Endometrium (tissue), 2 donors: Measurements from ENCODE around the gene ZBTB17.
"Not testable (repeated sequence)": the region's sequence is repeated elsewhere in the genome, so short reads cannot be mapped to it uniquely, and the experiment has no call there.

Experiments used
- FAIRE-seq: peaks from 2 replicates; lab custom pipeline; 2012; peaks lifted over from hg19 to GRCh38; lab: Jason Lieb, UNC
- donor health status: control.
- donor health status: control.

The ZBTB17 gene

DNA sequence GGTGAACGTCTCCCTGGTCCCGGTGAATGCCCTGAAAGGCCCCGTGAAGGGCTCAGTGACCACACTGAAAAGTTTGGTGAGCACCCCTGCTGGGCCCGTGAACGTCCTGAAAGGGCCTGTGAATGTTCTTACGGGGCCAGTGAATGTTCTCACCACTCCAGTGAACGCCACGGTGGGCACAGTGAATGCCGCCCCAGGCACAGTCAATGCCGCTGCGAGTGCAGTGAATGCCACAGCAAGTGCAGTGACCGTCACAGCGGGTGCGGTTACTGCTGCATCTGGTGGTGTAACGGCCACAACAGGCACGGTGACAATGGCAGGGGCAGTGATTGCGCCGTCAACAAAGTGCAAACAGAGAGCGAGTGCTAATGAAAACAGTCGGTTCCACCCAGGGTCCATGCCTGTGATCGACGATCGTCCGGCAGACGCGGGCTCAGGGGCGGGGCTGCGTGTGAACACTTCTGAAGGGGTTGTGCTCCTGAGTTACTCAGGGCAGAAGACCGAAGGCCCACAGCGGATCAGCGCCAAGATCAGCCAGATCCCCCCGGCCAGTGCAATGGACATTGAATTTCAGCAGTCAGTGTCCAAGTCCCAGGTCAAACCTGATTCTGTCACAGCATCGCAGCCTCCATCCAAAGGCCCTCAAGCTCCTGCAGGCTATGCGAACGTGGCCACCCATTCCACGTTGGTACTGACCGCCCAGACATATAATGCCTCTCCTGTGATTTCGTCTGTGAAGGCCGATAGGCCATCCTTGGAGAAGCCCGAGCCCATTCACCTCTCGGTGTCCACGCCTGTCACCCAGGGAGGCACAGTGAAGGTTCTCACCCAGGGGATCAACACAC lies 41.5 kb downstream of the ZBTB17 start:
- FAIRE-seq, result no peak

- FAIRE-seq, result no peak
These were observed 42.2 kb downstream of the ZBTB17 start for GRCh38 chr1:15933684-15934083.

DNA sequence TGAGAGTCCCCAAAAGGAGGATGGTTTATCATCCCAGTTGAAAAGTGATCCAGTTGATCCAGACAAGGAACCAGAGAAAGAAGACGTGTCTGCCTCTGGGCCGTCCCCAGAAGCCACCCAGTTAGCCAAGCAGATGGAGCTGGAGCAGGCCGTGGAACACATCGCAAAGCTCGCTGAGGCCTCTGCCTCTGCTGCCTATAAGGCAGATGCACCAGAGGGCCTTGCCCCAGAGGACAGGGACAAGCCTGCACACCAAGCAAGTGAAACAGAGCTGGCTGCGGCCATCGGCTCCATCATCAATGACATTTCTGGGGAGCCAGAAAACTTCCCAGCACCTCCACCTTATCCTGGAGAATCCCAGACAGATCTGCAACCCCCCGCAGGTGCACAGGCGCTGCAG lies 43.3 kb downstream of the ZBTB17 start:
- no peak for FAIRE-seq

- no peak for FAIRE-seq
These were observed 44.0 kb downstream of the ZBTB17 start for GRCh38 chr1:15931884-15932283.

GRCh38 chr1:15931401-15931800 lies 44.5 kb downstream of the ZBTB17 start:
- no peak for FAIRE-seq

DNA sequence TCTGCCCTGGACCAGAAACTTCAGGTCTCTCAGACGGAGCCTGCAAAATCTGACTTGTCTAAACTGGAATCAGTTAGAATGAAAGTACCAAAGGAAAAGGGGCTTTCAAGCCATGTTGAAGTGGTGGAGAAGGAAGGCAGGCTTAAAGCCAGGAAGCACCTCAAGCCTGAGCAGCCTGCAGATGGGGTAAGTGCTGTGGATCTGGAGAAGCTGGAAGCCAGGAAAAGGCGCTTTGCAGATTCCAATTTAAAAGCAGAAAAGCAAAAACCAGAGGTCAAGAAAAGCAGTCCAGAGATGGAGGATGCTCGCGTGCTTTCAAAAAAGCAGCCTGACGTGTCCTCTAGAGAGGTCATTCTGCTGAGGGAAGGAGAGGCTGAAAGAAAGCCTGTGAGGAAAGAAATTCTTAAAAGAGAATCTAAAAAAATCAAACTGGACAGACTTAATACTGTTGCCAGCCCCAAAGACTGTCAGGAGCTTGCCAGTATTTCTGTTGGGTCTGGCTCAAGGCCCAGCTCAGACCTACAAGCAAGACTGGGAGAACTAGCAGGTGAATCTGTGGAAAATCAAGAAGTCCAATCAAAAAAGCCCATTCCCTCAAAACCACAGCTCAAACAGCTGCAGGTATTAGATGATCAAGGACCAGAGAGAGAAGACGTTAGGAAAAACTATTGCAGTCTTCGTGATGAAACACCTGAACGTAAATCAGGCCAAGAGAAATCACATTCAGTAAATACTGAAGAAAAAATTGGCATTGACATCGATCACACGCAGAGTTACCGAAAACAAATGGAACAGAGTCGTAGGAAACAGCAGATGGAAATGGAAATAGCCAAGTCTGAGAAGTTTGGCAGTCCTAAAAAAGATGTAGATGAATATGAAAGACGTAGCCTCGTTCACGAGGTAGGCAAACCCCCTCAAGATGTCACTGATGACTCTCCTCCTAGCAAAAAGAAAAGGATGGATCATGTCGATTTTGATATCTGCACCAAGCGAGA lies 46.6 kb downstream of the ZBTB17 start:
- FAIRE-seq, result no peak

DNA sequence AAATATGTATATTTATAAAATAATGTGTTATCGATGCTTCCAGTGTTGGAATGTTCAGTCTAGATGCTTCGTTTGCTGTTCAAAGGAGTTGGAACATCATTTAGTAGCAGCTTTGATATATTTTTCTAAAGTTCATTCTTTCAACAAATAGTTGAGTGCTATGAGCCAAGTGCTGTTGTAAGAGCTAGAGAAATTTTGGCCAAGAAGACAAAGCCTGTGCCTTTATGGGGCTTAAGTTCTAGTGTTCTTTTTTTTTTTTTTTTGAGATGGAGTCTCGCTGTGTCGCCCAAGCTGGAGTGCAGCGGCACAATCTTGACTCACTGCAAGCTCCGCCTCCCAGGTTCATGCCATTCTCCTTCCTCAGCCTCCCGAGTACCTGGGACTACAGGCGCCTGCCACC lies 49.5 kb downstream of the ZBTB17 start:
- not testable (repeated sequence) for FAIRE-seq

DNA sequence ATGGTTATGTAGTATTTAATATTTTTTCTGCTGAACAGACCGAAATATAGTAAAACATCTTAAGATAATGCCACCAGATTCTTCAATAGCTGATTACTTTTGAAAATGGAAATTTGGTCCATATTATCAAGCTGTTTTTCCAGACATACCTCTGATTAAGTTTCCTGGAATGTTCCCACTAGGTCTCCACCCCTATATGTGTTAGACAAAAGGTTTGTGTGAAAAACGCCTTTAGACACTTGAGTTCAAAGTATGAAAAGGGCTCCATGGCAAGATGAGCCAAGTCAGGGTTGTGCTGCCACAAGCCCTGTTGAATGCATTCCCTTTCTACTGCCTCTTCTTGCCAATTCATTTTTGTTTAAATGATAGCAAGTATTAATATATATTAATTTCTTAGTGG lies 52.7 kb downstream of the ZBTB17 start:
- no peak for FAIRE-seq

- peak; percentile 8 for FAIRE-seq
These were observed 56.8 kb downstream of the ZBTB17 start for GRCh38 chr1:15918962-15919715.

GRCh38 chr1:15916916-15917315 lies 59.0 kb downstream of the ZBTB17 start:
- FAIRE-seq, result no peak

GRCh38 chr1:15916417-15916816 lies 59.5 kb downstream of the ZBTB17 start:
- no peak for FAIRE-seq

- FAIRE-seq, result no peak
These were observed 59.9 kb downstream of the ZBTB17 start for GRCh38 chr1:15915991-15916390.

DNA sequence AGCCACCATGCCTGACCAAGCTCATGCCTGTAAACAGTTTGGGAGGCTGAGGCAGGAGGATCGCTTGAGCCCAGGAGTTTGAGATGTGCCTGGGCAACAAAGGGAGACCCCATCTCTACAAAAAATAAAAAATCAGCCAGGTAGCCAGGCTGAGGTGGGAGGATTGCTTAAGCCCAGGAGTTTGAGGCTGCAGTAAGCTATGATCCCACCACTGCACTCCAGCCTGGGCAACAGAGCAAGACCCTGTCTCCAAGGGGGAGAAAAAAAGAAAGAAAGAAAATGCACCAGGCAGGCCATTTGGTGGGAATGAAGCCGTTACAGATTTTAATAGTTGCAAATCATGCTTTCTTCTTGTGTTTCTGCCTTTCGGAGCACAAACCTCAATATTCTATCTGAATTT lies 62.3 kb downstream of the ZBTB17 start:
- FAIRE-seq, result not testable (repeated sequence)

- FAIRE-seq, result no peak
These were observed 64.0 kb downstream of the ZBTB17 start for GRCh38 chr1:15911927-15912326.

DNA sequence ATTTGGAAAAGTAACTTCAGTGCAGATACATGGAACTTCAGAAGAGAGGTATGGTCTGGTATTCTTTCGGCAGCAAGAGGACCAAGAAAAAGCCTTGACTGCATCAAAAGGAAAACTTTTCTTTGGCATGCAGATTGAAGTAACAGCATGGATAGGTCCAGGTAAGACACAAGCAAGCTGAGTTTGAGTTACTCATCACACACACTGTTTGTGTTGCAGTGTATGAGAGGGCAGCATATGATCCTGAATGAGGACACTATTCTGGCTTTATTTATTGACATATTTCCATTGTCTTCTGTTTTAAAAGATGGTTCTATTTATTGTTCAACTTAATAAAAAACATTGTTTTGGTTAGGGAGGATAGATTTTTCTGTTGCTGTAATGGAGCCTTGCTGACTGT lies 64.8 kb downstream of the ZBTB17 start:
- FAIRE-seq, result no peak

DNA sequence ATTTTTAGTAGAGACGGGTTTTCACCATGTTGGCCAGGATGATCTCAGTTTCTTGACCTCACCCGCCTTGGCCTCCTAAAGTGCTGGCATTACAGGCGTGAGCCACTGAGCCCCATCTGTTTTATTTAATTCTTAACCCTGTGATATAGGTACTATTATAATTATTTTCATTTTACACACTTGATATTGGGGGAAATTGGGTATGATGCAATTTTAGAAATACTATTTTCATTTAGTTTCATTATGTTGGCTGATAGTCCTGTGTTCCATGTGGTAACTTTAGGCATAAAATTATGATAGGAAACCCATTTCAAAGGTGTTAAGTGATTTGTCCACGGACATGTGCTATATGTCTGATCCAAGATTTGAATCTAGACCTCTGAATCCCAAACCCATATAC lies 67.3 kb downstream of the ZBTB17 start:
- FAIRE-seq, result no peak

DNA sequence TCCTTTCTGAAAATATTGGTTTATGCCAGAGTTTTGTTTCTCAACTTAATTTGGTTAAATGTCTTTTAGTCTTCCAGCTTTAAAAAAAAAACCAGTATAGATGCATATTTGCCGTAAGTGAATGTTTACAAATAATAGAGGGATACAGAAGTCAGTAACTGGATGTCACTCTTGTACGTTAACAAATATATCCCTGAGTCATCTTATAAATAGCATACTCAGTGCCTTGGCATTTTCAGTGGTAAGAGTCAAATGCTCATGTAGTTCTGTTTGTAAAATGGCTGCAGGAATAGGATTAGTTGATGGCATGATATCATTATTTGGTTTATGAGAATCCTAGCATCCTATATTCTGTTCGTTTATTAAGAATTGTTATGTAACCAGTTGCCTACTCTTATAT lies 73.0 kb downstream of the ZBTB17 start:
- no peak for FAIRE-seq

- FAIRE-seq, result no peak
These were observed 75.1 kb downstream of the ZBTB17 start for GRCh38 chr1:15900662-15901279.

GRCh38 chr1:15899266-15899665 lies 76.6 kb downstream of the ZBTB17 start:
- no peak for FAIRE-seq

- not testable (repeated sequence) for FAIRE-seq
These were observed 78.9 kb downstream of the ZBTB17 start for GRCh38 chr1:15896841-15897610.

DNA sequence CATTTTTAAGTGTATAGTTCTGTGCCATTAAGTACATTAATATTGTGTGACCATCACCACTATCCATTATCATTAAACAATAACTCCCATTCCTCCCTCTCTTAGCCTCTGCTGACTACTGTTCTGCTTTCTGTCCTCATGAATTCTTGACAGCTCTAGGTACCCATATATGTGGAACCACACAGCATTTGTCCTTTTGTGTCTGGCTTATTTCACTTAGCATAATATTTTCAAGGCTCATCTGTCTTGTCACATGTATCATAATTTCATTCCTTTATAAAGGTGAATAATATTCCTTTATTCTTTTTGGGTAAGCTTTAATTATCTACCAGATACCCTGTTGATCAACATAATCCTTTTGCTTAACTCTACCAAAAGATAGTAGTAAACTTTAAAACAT lies 80.7 kb downstream of the ZBTB17 start:
- no peak for FAIRE-seq
